Hematopoietic multipotent progenitor cell treated with erythropoietin and hydrocortisone succinate and interleukin-3 and kit ligand, for 17 days (in vitro differentiated cells): ENCODE data around the gene MYLK2.

ENCODE experiments used
- DNase-seq: peaks from one replicate; pipeline ENCODE4 v3.0.0-alpha.2; 2015; ENCODE audit warnings: low spot score

MYLK2 gene

GRCh38 chr20:31856516-31856915, 37.4 kb downstream of the MYLK2 start:
- no peak for DNase-seq

GRCh38 chr20:31857861-31858759, 39.0 kb downstream of the MYLK2 start:
- no peak for DNase-seq

GRCh38 chr20:31858760-31859083, 39.6 kb downstream of the MYLK2 start:
- no peak for DNase-seq

- DNase-seq: no peak
These were observed 40.3 kb downstream of the MYLK2 start for GRCh38 chr20:31859266-31859997.

- no peak for DNase-seq
These were observed 40.8 kb downstream of the MYLK2 start for GRCh38 chr20:31859998-31860380.

GRCh38 chr20:31860390-31861134, 41.4 kb downstream of the MYLK2 start:
- DNase-seq: no peak

GRCh38 chr20:31861135-31861384, 41.9 kb downstream of the MYLK2 start:
- no peak for DNase-seq

GRCh38 chr20:31861385-31862156, 42.4 kb downstream of the MYLK2 start:
- DNase-seq: no peak

GRCh38 chr20:31862157-31862470, 43.0 kb downstream of the MYLK2 start:
- no peak for DNase-seq

- no peak for DNase-seq
These were observed 43.4 kb downstream of the MYLK2 start for GRCh38 chr20:31862506-31862905.

GRCh38 chr20:31863296-31864085, 44.3 kb downstream of the MYLK2 start:
- DNase-seq: no peak

GRCh38 chr20:31864521-31865400, 45.6 kb downstream of the MYLK2 start:
- no peak for DNase-seq

- no peak for DNase-seq
These were observed 47.1 kb downstream of the MYLK2 start for GRCh38 chr20:31866221-31866620.

- DNase-seq: no peak
These were observed 49.9 kb downstream of the MYLK2 start for GRCh38 chr20:31868853-31869672.

GRCh38 chr20:31869673-31869941, 50.5 kb downstream of the MYLK2 start:
- no peak for DNase-seq

GRCh38 chr20:31869942-31870725, 51.0 kb downstream of the MYLK2 start, which contains the start of the genes DUSP15 and TTLL9:
DUSP15 (minus strand) TSS chr20:31870527; CDS start chr20:31870337, 190 bp downstream.
TTLL9 (plus strand) TSS chr20:31870634; CDS start chr20:31871127, 493 bp downstream.
- DNase-seq: no peak

- no peak for DNase-seq
These were observed 51.8 kb downstream of the MYLK2 start for GRCh38 chr20:31870726-31871617.

- DNase-seq: no peak
These were observed 52.4 kb downstream of the MYLK2 start for GRCh38 chr20:31871618-31871954.
